Memory B cell (primary cell): Measurements from ENCODE around the gene ITIH3.

Source experiments
- ATAC-seq: fragments of 150-1000 bp; cut with Tn5 transposase; 2 replicates; pipeline ENCODE4 v1.10.0; 2021; ENCODE audit warnings: low read depth, mild to moderate bottlenecking, moderate library complexity
- DNase-seq, 2 donors: peaks; one replicate each; pipeline ENCODE4 v3.0.0; 2022; ENCODE audit warnings: low spot score in 2 of 2
- H3K27ac Mint-ChIP-seq: one replicate; pipeline ENCODE4 v1.8.0; 2022; ENCODE audit warnings: mild to moderate bottlenecking, moderate library complexity, mixed read lengths
- H3K27me3 Mint-ChIP-seq: one replicate; pipeline ENCODE4 v1.8.0; 2022; ENCODE audit warnings: mixed read lengths
- H3K36me3 Mint-ChIP-seq: one replicate; pipeline ENCODE4 v1.8.0; 2022; ENCODE audit warnings: mild to moderate bottlenecking, mixed read lengths
- H3K4me1 Mint-ChIP-seq: one replicate; pipeline ENCODE4 v1.8.0; 2022; ENCODE audit warnings: mixed read lengths
- H3K4me3 Mint-ChIP-seq: one replicate; pipeline ENCODE4 v1.8.0; 2022; ENCODE audit warnings: mild to moderate bottlenecking, moderate library complexity, mixed read lengths
- H3K9me3 Mint-ChIP-seq: one replicate; pipeline ENCODE4 v1.8.0; 2022; ENCODE audit warnings: mixed read lengths

ITIH3 gene

DNA sequence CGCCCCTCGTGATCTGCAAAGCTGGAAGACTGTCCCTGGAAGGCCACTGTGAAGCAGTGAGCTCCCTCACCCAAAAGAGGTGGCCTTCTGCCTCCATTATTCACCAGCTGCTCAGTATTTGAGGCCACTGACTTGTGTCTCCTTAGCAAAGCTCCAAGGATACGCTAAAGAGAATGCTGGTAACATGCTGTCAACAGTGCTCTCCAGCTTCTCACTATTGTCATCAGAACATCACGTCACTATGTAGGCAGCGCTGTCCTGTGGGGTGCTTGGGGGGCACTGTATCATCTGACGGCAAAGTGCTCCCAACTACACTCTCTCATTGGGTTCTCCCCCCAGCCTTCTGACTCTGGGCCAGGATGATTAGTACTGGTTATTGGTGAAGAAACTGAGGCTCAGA lies 21.6 kb downstream of the ITIH3 start:
- DNase-seq, result no peak
- Mint-ChIP-seq H3K4me3 (no peak overlapping the region), H3K9me3 (no peaks in the 10 kb centered on the region), H3K36me3 (no peaks in the 10 kb centered on the region), H3K27ac (no peak overlapping the region), H3K4me1 (no peaks in the 10 kb centered on the region), H3K27me3 (no peaks in the 10 kb centered on the region)
- ATAC-seq, result no peak

GRCh38 chr3:52816654-52817053 lies 22.1 kb downstream of the ITIH3 start:
- DNase-seq (no peak), ATAC-seq (no peak)
- H3K36me3 Mint-ChIP-seq, result no peaks in the 10 kb centered on the region
- H3K4me3 Mint-ChIP-seq, result no peak overlapping the region
- H3K27ac Mint-ChIP-seq, result no peak overlapping the region
- no peaks in the 10 kb centered on the region for H3K27me3 Mint-ChIP-seq
- no peaks in the 10 kb centered on the region for H3K9me3 Mint-ChIP-seq
- H3K4me1 Mint-ChIP-seq, result no peaks in the 10 kb centered on the region

DNA sequence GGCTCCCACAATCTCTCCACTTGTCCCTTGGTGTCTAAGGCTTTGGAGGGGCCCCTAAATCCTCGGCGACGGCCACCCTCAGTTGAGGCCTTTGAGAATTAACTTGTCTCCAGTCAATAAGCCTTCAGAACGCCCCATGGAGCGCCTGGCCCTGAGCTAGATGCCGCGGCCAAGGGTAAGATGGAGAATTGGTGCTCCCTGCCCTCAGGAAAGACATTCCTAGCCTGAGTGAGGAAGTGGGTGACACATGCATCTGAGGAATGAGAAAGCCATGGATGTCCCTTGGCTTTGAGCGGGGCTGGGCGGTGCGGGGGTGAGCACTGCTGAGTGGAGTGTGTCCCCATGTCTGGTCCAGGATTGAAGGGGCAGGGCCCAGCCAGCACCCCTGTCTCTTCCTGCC lies 22.6 kb downstream of the ITIH3 start:
- Mint-ChIP-seq H3K36me3 (no peaks in the 10 kb centered on the region), H3K9me3 (no peaks in the 10 kb centered on the region), H3K4me3 (no peak overlapping the region), H3K27ac (no peak overlapping the region), H3K4me1 (no peaks in the 10 kb centered on the region), H3K27me3 (no peaks in the 10 kb centered on the region)
- no peak for DNase-seq
- no peak for ATAC-seq

DNA sequence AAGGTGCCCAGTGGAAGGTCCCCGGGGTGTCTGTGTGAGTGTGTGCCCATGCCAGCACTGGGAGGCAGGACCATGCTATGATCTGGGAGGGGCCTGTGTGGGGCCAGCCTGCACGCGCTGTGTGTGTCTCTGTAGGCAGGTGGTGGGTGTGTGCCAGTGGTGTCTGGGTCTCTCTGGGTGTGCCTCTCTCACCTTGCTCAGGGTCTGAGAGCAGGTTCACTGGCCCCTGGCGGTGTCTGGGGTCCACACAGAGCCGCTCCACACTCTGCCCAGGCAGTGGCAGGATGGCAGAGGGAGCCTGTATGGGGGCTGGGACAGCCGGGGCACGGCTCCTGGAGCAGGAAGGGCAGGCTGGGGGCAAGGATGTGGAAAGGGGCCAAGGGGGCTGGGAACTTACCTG lies 23.3 kb downstream of the ITIH3 start:
- no peaks in the 10 kb centered on the region for H3K9me3 Mint-ChIP-seq
- no peak overlapping the region for H3K27ac Mint-ChIP-seq
- H3K27me3 Mint-ChIP-seq, result no peaks in the 10 kb centered on the region
- no peak overlapping the region for H3K4me3 Mint-ChIP-seq
- DNase-seq, result no peak
- no peaks in the 10 kb centered on the region for H3K36me3 Mint-ChIP-seq
- ATAC-seq, result no peak
- no peaks in the 10 kb centered on the region for H3K4me1 Mint-ChIP-seq

DNA sequence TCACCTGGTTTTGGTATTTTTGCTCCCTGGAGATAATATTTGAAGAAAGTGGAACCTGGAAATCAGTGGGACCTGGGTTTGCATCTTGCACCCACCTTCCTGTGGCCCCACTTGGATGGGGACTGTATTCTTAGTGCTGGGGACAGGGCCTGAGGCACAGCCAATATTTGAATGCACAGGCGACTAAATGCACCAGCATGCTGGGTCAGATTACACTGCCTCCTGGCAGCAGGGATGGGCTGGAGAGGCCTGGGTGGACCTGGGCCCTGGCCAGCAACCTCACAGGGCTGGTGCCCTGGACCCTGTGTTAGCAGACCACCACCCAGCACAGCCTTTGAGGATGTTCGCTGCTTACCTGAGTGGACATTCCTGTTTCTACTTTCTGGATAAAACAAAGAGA lies 25.3 kb downstream of the ITIH3 start:
- H3K4me1 Mint-ChIP-seq, result no peaks in the 10 kb centered on the region
- H3K36me3 Mint-ChIP-seq, result peaks cover 1% of the 10 kb centered on the region
- ATAC-seq, result no peak
- H3K4me3 Mint-ChIP-seq, result no peak overlapping the region
- no peak for DNase-seq
- no peaks in the 10 kb centered on the region for H3K9me3 Mint-ChIP-seq
- no peaks in the 10 kb centered on the region for H3K27me3 Mint-ChIP-seq
- no peak overlapping the region for H3K27ac Mint-ChIP-seq

- Mint-ChIP-seq H3K9me3 (no peaks in the 10 kb centered on the region), H3K4me3 (no peak overlapping the region), H3K27ac (no peak overlapping the region), H3K27me3 (no peaks in the 10 kb centered on the region), H3K36me3 (peaks cover 3% of the 10 kb centered on the region), H3K4me1 (no peaks in the 10 kb centered on the region)
- DNase-seq (peak; percentile 18 to 19), ATAC-seq (peak; percentile 65)
Observed at GRCh38 chr3:52820736-52821135, 26.1 kb downstream of the ITIH3 start.

DNA sequence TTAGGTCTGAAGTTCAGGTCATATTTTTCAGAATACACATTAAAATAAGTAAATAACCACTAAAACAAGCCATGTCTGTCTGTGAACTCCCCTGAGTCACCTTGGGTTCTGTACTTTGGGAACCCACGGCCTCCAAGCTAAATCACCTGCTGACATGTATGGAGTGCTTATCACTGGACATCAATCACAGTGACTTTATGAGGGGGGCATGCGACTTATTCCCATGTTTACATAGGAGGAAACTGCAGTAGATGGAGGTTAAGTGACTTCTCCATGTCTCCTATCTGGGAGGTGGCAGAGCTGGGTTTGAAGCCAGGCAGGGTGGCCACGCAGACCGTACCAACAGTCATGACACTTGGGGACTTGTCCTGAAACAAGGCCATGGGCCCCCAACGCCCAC lies 27.8 kb downstream of the ITIH3 start:
- ATAC-seq (no peak), DNase-seq (no peak)
- H3K4me3 Mint-ChIP-seq, result no peak overlapping the region
- H3K27me3 Mint-ChIP-seq, result no peaks in the 10 kb centered on the region
- no peak overlapping the region for H3K27ac Mint-ChIP-seq
- H3K9me3 Mint-ChIP-seq, result no peaks in the 10 kb centered on the region
- no peaks in the 10 kb centered on the region for H3K4me1 Mint-ChIP-seq
- H3K36me3 Mint-ChIP-seq, result peaks cover 3% of the 10 kb centered on the region

GRCh38 chr3:52824037-52824436 lies 29.4 kb downstream of the ITIH3 start:
- no peak for ATAC-seq
- Mint-ChIP-seq H3K4me1 (no peaks in the 10 kb centered on the region), H3K9me3 (no peaks in the 10 kb centered on the region), H3K27me3 (no peaks in the 10 kb centered on the region), H3K4me3 (no peak overlapping the region), H3K27ac (no peak overlapping the region), H3K36me3 (peaks cover 3% of the 10 kb centered on the region)
- no peak for DNase-seq

DNA sequence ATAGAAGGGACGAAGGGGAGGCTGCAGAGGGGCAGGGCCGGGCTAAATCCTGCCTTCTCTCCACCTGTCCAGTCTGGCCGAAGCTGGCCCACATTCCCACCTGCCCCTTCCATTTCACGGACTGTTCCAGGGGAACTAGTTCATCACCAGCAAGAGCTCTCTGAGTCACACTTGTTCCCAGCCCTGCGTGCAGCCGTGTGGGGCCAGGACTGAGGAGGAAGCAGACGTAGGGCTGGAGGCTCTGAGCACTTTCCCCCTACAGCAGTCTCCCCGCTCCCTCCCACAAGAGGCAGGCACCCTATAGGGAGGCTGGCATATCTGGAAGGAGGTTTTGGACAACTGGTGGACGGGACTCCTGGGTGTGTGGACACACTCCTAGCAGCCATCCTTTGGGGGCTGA lies 32.8 kb downstream of the ITIH3 start:
- no peak for ATAC-seq
- Mint-ChIP-seq H3K9me3 (no peaks in the 10 kb centered on the region), H3K4me1 (no peaks in the 10 kb centered on the region), H3K36me3 (peaks cover 5% of the 10 kb centered on the region), H3K27ac (no peak overlapping the region), H3K4me3 (no peak overlapping the region), H3K27me3 (no peaks in the 10 kb centered on the region)
- DNase-seq, result no peak

DNA sequence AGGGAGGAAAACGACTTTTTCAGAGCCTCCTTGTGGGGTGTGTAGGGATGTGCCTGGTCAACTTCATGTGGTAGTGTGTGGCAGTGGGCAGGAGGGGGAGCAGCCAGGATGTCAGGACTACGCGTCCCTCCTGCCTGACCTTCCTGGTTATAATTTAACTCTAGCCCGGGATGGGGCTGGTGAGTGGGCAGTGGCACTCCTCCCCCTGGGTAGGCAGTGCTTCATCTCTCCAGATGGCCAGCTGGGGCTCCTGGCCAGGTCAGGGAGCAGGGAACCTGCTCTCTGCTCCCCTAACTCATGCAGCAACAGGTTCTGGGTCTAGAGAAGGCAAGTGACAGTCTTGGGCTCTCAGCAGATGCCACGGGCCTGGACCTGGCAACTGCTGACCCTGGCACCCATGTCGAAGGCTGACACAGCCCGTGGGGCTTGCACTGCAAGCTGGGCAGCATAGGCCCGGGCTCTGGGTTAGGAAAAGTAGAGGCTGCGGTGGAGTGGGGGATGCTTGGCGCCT lies 33.3 kb downstream of the ITIH3 start:
- Mint-ChIP-seq H3K4me1 (no peaks in the 10 kb centered on the region), H3K27ac (no peak overlapping the region), H3K27me3 (no peaks in the 10 kb centered on the region), H3K4me3 (no peak overlapping the region), H3K9me3 (no peaks in the 10 kb centered on the region), H3K36me3 (peaks cover 5% of the 10 kb centered on the region)
- DNase-seq (no peak), ATAC-seq (no peak)

- Mint-ChIP-seq H3K36me3 (peaks cover 5% of the 10 kb centered on the region), H3K27ac (no peak overlapping the region), H3K27me3 (no peaks in the 10 kb centered on the region), H3K9me3 (no peaks in the 10 kb centered on the region), H3K4me1 (no peaks in the 10 kb centered on the region), H3K4me3 (no peak overlapping the region)
- ATAC-seq, result no peak
- DNase-seq, result no peak
Observed at GRCh38 chr3:52829482-52829881, 34.9 kb downstream of the ITIH3 start.

- H3K4me3 Mint-ChIP-seq, result no peak overlapping the region
- H3K4me1 Mint-ChIP-seq, result no peaks in the 10 kb centered on the region
- H3K27ac Mint-ChIP-seq, result no peak overlapping the region
- H3K36me3 Mint-ChIP-seq, result peaks cover 4% of the 10 kb centered on the region
- no peaks in the 10 kb centered on the region for H3K27me3 Mint-ChIP-seq
- H3K9me3 Mint-ChIP-seq, result no peaks in the 10 kb centered on the region
- ATAC-seq (no peak), DNase-seq (no peak)
Observed at GRCh38 chr3:52829906-52830463, 35.4 kb downstream of the ITIH3 start.

- no peak for DNase-seq
- H3K36me3 Mint-ChIP-seq, result peaks cover 2% of the 10 kb centered on the region
- no peaks in the 10 kb centered on the region for H3K27me3 Mint-ChIP-seq
- no peak for ATAC-seq
- H3K27ac Mint-ChIP-seq, result no peak within 1 kb of the TSS
- H3K9me3 Mint-ChIP-seq, result no peaks in the 10 kb centered on the region
- H3K4me3 Mint-ChIP-seq, result no peak within 1 kb of the TSS
- H3K4me1 Mint-ChIP-seq, result no peaks in the 10 kb centered on the region
Observed at GRCh38 chr3:52830535-52831258, 36.1 kb downstream of the ITIH3 start, which contains the start of gene ITIH4. Gene ITIH4, minus strand, starts transcription at chr3:52830672. Its CDS starts 30 bp downstream, at chr3:52830642.

- Mint-ChIP-seq H3K27me3 (no peaks in the 10 kb centered on the region), H3K4me1 (peaks cover under 1% of the 10 kb centered on the region), H3K9me3 (no peaks in the 10 kb centered on the region), H3K4me3 (no peak overlapping the region), H3K36me3 (peaks cover 6% of the 10 kb centered on the region), H3K27ac (no peak overlapping the region)
- ATAC-seq, result no peak
- DNase-seq, result no peak
Observed at GRCh38 chr3:52831500-52832301, 37.1 kb downstream of the ITIH3 start.
